ENCODE measurements around the gene MICAL3.

MICAL3 gene

DNA sequence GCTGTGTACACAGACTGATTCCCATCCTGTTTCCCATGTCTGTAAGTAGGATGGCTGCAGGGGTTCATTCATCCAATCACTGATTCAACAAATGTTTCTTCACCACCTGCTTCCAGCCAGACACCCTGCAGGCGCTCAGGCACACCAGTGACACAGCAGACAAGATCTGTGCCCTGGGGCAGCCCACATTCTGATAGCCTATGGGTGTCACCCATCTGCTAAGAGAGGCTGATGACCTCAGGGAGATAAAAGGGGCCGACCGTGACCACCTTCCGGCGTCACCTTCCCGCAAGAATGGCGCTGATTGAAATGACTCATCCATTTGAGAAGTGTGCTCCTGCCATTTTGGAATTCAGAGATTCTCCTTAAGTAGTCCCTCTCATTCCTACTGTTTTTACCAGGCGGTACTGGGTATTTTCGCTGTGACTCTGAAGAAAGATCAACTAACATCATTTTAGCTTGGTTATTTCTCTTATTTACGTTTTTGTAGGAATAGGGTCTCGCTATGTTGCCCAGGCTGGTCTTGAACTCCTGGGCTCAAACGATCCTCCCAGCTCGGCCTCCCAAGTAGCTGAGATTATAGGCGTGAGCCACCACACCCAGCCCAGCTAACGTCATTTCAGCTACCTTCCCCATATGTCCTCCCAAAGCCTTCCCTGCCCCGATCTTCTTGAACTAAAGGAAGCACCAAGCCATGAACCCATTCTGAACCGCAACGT is 176.8 kb downstream of the MICAL3 start:
- no peak for DNase-seq (ENCODE audit: low read depth in 3 of 3, low spot score in 1 of 3)

- no peak for DNase-seq (ENCODE audit: low read depth in 3 of 3, low spot score in 1 of 3)
These were observed 177.9 kb downstream of the MICAL3 start for GRCh38 chr22:17846326-17846992.

DNA sequence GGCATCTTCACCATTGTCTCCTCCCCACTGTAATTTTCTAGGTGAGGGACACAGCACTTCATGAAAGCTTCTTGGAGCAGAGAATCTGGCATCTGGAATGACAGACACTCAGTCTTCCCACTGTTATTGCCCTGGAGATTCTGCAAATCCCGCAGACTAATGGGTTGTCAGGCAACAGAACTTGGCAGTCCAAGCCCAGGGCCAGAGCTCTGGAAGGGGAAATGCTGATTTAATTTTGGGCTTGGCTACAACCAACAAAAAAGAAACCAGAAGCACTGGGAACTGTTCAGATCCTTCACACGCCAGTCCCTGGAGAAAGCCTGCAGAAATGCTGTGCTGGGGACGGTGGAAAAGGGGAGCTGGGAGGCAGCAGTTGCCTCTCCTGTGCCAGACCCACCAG is 178.6 kb downstream of the MICAL3 start:
- DNase-seq (ENCODE audit: low read depth in 3 of 3, low spot score in 1 of 3) = no peak

- no peak for DNase-seq (ENCODE audit: low read depth in 3 of 3, low spot score in 1 of 3)
These were observed 179.0 kb downstream of the MICAL3 start for GRCh38 chr22:17845327-17845726.

DNA sequence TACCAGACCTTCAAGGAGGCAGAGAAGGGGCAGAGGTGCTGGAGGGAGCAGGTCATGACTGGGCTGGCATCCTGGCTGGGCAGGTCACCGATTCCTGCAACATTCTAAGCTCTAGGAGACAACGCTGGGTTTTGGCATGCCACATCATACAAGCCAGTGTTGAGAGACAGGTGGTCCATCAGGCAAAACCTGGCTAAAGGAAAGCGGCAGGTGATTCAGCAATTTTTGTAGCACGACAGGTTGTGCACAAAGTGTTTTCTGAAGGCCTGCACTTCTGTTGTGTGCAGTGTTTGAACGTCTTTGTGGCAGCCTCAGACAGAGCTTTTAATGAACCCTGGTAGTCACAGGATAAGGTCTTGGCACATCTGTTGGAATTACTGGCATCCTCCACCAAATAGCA is 180.2 kb downstream of the MICAL3 start:
- no peak for DNase-seq (ENCODE audit: low read depth in 3 of 3, low spot score in 1 of 3)

GRCh38 chr22:17842386-17842785 is 182.0 kb downstream of the MICAL3 start:
- DNase-seq (ENCODE audit: low read depth in 3 of 3, low spot score in 1 of 3) = no peak

DNA sequence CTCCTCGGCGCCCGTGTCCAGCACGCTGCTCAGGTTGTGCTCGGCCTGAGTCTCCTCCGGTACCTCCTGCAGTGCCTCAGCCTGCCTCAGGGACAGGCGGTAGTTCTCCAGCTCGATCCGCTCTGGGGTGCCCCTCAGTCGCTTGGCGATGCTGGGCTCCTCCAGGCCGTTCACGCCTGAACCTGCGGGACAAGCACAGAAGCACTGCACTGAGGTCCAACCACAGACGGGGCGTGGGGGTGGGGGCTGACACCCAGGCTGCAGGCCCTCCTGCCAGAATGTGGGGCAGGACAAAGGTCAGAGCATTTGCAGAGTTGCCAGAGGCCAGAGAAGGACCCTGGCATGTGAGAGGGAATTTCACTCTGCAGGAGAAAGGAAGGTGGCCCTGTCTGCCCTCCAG is 182.5 kb downstream of the MICAL3 start:
- DNase-seq (ENCODE audit: low read depth in 3 of 3, low spot score in 1 of 3) = no peak

- no peak for DNase-seq (ENCODE audit: low read depth in 3 of 3, low spot score in 1 of 3)
These were observed 186.0 kb downstream of the MICAL3 start for GRCh38 chr22:17838180-17838865.

DNA sequence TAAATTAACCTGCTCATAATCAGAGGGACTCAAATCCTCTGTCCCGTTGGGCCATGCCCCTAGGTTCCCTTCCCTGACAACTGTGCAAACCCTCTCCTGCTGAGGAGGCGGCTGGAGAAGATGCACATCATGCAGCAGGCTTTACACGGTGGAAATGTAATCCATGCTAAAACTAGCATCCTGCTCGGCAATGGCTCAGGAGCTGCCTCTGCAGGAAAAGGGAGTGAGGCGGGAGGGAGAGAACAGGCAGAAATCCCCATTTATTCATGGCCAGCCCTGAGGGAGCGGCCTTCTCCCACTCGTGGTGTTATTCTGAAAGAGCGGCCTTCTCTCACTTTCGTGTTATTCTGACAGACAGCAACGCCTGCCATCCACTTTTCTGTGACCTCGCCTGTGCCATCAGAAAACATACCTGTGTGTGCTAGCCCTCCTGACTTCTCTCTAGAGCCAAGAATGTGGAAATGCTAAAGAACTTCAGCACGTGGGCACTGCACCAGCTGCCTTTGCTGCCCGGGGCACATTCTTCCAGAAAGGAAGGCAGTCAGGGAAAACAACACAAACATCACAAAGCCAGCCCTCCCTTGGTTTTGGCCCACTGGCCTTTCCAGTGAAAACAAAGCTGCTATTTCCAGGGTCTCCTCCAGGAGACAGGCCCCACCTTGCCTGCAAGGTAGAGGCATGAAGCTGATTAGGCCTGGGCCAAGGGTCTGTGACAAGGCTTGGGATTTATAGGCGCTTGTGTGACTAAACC is 187.2 kb downstream of the MICAL3 start:
- DNase-seq (ENCODE audit: low read depth in 3 of 3, low spot score in 1 of 3) = no peak

- no peak for DNase-seq (ENCODE audit: low read depth in 3 of 3, low spot score in 1 of 3)
These were observed 189.1 kb downstream of the MICAL3 start for GRCh38 chr22:17835256-17835655.

- no peak for DNase-seq (ENCODE audit: low read depth in 3 of 3, low spot score in 1 of 3)
These were observed 190.9 kb downstream of the MICAL3 start for GRCh38 chr22:17833489-17833888.

DNA sequence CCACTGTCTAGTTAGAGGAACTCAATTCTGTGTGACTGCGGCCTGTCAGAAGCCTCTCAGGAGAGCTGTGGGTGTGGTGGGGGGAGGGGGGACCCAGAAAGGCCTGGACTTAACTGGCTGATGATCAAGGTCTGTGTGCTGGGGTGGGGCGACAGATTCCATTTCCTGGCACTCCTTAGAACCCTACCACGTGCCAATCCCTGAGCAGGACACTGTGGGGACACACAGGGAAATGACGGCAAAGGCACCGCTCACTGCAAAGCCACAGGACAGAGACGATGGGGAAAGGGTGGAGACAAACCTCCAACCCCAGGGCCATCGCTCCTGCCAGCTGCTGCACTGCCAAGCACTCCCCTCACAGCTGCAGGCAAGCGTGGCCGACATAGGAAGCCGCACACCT is 191.7 kb downstream of the MICAL3 start:
- no peak for DNase-seq (ENCODE audit: low read depth in 3 of 3, low spot score in 1 of 3)

- no peak for DNase-seq (ENCODE audit: low read depth in 3 of 3, low spot score in 1 of 3)
These were observed 192.7 kb downstream of the MICAL3 start for GRCh38 chr22:17831501-17832251.

- DNase-seq (ENCODE audit: low read depth in 3 of 3, low spot score in 1 of 3) = peak; percentile 51 to 73 (median 66)
These were observed 194.1 kb downstream of the MICAL3 start for GRCh38 chr22:17830043-17830961.

GRCh38 chr22:17829695-17830042 is 194.7 kb downstream of the MICAL3 start:
- DNase-seq (ENCODE audit: low read depth in 3 of 3, low spot score in 1 of 3) = no peak

GRCh38 chr22:17828502-17829080 is 195.8 kb downstream of the MICAL3 start:
- no peak for DNase-seq (ENCODE audit: low read depth in 3 of 3, low spot score in 1 of 3)

- no peak for DNase-seq (ENCODE audit: low read depth in 3 of 3, low spot score in 1 of 3)
These were observed 196.9 kb downstream of the MICAL3 start for GRCh38 chr22:17827466-17827865.

- DNase-seq (ENCODE audit: low read depth in 3 of 3, low spot score in 1 of 3) = no peak
These were observed 198.3 kb downstream of the MICAL3 start for GRCh38 chr22:17825876-17826550.

DNA sequence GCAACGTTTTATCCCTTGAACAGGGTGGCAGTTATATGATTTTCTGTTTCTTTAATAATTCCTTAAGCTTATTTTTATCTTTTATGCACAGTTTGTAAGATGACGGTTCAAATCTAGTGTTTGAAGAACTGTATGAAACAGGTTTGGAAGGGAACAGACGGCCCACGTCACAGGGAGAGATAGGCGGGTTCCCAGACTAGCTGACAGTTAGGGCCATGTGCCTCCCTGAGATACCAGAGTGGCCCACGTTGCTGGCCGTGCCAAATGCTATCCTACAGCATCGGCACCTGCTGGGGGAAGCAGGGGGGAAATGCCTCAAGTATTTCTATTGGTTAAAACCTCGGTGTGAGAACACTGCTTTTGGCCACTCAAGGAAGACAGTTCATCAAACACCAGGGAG is 199.9 kb downstream of the MICAL3 start:
- DNase-seq (ENCODE audit: low read depth in 3 of 3, low spot score in 1 of 3) = no peak

All from stimulated activated CD4-positive, alpha-beta T cell treated with anti-CD3 and anti-CD28 coated beads, TNF-alpha, amount 100 ng/mL, for 1 hour (primary cell).